A673 (cell line): Measurements from ENCODE around the gene EPS15. TPM values are rescaled to one million over a fixed set of nuclear protein-coding genes. Genes with fewer than 3 reads are reported as not detected.
A peak's percentile ranks its signal among the peaks of the same experiment; 100 is the strongest.

Experiments used
- BruUV-seq: library from RNA; stranded (reverse); fragments of 400-500 nt; replicated peaks from 2 replicates; lab custom pipeline; 2021; lab: Mats Ljungman, UMichigan
- CTCF ChIA-PET: fragments of 300-600 bp; sonication (Branson Sonifier 250); formaldehyde crosslinking; loops from one replicate; lab custom pipeline; 2022; ENCODE audit warnings: antibody characterized with exemption; lab: Charles Lee
- POLR2A ChIA-PET: fragments of 300-600 bp; sonication (Branson Sonifier 250); formaldehyde crosslinking; loops from one replicate; lab custom pipeline; 2022; ENCODE audit warnings: antibody characterized with exemption; ENCODE audit not compliant: low non-redundant PET; lab: Charles Lee
- DNase-seq: peaks from one replicate; pipeline ENCODE4 v3.0.0-alpha.2; 2015; ENCODE audit warnings: low spot score
- H3K27ac ChIP-seq: fragments of 200-600 bp; sonication (generic); 2 replicates; pipeline ENCODE4 v1.5.1; 2016; ENCODE audit warnings: mixed run types, low read depth, mild to moderate bottlenecking, mixed read lengths, antibody characterized with exemption, low read length; ENCODE audit not compliant: poor library complexity, severe bottlenecking
- H3K27me3 ChIP-seq: fragments of 200-600 bp; sonication (generic); replicated peaks from 2 replicates; pipeline ENCODE4 v1.6.1; 2017; ENCODE audit warnings: mixed run types, low read depth, mild to moderate bottlenecking, mixed read lengths, antibody characterized with exemption, low read length; ENCODE audit not compliant: insufficient read depth, poor library complexity
- H3K36me3 ChIP-seq: fragments of 200-600 bp; sonication (generic); 2 replicates; pipeline ENCODE4 v1.6.1; 2016; ENCODE audit warnings: mixed run types, mild to moderate bottlenecking, mixed read lengths, antibody characterized with exemption, low read length; ENCODE audit not compliant: insufficient read depth, poor library complexity, severe bottlenecking
- H3K4me1 ChIP-seq: fragments of 200-600 bp; sonication (generic); 2 replicates; pipeline ENCODE4 v1.6.1; 2017; ENCODE audit warnings: mixed run types, mild to moderate bottlenecking, mixed read lengths, antibody characterized with exemption, low read length; ENCODE audit not compliant: insufficient read depth, poor library complexity, severe bottlenecking
- H3K4me3 ChIP-seq: fragments of 200-600 bp; sonication (generic); 2 replicates; pipeline ENCODE4 v1.5.1; 2016; ENCODE audit warnings: low read depth, mixed run types, mild to moderate bottlenecking, mixed read lengths, low read length; ENCODE audit not compliant: poor library complexity, severe bottlenecking
- H3K9me3 ChIP-seq: fragments of 200-600 bp; sonication (generic); 2 replicates; pipeline ENCODE4 v1.6.1; 2016; ENCODE audit warnings: mixed run types, low read depth, mild to moderate bottlenecking, mixed read lengths, antibody characterized with exemption, low read length; ENCODE audit not compliant: poor library complexity, severe bottlenecking
- CTCF ChIP-seq: fragments of 300-800, 200-600 bp; sonication (generic); conservative IDR thresholded peaks from 2 replicates; pipeline ENCODE4 v1.5.1; 2017; ENCODE audit warnings: low read depth, mild to moderate bottlenecking, antibody characterized with exemption, low read length, moderate library complexity, mixed read lengths
- EZH2 ChIP-seq: fragments of 200-600 bp; sonication (generic); IDR thresholded peaks from 2 replicates; pipeline ENCODE4 v1.6.1; 2017; ENCODE audit warnings: borderline replicate concordance, low read depth, mild to moderate bottlenecking, mixed read lengths, antibody characterized with exemption, low read length; ENCODE audit not compliant: poor library complexity, severe bottlenecking
- intact Hi-C: fragments of 100-400 bp; cut with micrococcal nuclease; formaldehyde crosslinking; loops from one replicate; pipeline ENCODE4 v1.10.0; 2022; ENCODE audit not compliant: unreplicated experiment
- total RNA-seq: library from RNA; stranded (reverse); gene quantifications from 2 replicates; pipeline ENCODE4 v1.2.3, GENCODE V29; 2021

The EPS15 gene
- total RNA-seq, 1 experiment from 2014 or later, result 50.6 TPM

GRCh38 chr1:51329443-51330325 lies 189.4 kb downstream of the EPS15 start:
- peak overlapping the region; percentile 16 for H3K4me3 ChIP-seq
- intact Hi-C loops, result no loop called here
- no peak for TF ChIP-seq EZH2
- TF ChIP-seq CTCF, result no peak
- no TSS peak for BruUV-seq
- H3K27me3 ChIP-seq, result no peaks in the 10 kb centered on the region
- no peaks in the 10 kb centered on the region for H3K9me3 ChIP-seq
- POLR2A ChIA-PET, result no interaction called here
- no peak overlapping the region for H3K27ac ChIP-seq
- DNase-seq, result no peak
- peaks cover 17% of the 10 kb centered on the region for H3K4me1 ChIP-seq
- H3K36me3 ChIP-seq, result no peaks in the 10 kb centered on the region
- CTCF ChIA-PET, result no interaction called here

GRCh38 chr1:51328926-51329325 lies 190.1 kb downstream of the EPS15 start:
- CTCF ChIA-PET, result no interaction called here
- no peak for DNase-seq

GRCh38 chr1:51328279-51328678 lies 190.8 kb downstream of the EPS15 start:
- Histone ChIP-seq H3K4me1 (peaks cover 17% of the 10 kb centered on the region), H3K9me3 (no peaks in the 10 kb centered on the region), H3K27ac (no peak overlapping the region), H3K36me3 (no peaks in the 10 kb centered on the region), H3K4me3 (no peak overlapping the region), H3K27me3 (no peaks in the 10 kb centered on the region)
- no peak for DNase-seq
- no peak for TF ChIP-seq EZH2
- no peak for TF ChIP-seq CTCF
- intact Hi-C loops, result no loop called here
- POLR2A ChIA-PET, result interaction anchor here (0.7 kb wide), 1 partner anchor 728 kb away, joined by 3 read pairs; the partner anchor contains the start of gene BTF3L4
- CTCF ChIA-PET, result interaction anchor here (0.7 kb wide), 1 partner anchor 624 kb away, joined by 3 read pairs; no protein-coding TSS in a partner anchor
- BruUV-seq, result no TSS peak

More at GRCh38 chr1:51328926-51329325, 190.1 kb downstream of the EPS15 start:
- POLR2A ChIA-PET, result no interaction called here
- no peak overlapping the region for H3K27ac ChIP-seq
- H3K9me3 ChIP-seq, result no peaks in the 10 kb centered on the region
- H3K36me3 ChIP-seq, result no peaks in the 10 kb centered on the region
- peaks cover 17% of the 10 kb centered on the region for H3K4me1 ChIP-seq
- BruUV-seq, result no TSS peak
- intact Hi-C loops, result no loop called here
- no peak for TF ChIP-seq EZH2
- H3K27me3 ChIP-seq, result no peaks in the 10 kb centered on the region
- no peak overlapping the region for H3K4me3 ChIP-seq
